ENCODE data around the gene ZEB2. TPM values are rescaled to one million over a fixed set of nuclear protein-coding genes. Genes with fewer than 3 reads are reported as not detected.

Gene ZEB2
- total RNA-seq, 2 experiments from 2014 or later: 40.4 to 40.9 TPM

DNA sequence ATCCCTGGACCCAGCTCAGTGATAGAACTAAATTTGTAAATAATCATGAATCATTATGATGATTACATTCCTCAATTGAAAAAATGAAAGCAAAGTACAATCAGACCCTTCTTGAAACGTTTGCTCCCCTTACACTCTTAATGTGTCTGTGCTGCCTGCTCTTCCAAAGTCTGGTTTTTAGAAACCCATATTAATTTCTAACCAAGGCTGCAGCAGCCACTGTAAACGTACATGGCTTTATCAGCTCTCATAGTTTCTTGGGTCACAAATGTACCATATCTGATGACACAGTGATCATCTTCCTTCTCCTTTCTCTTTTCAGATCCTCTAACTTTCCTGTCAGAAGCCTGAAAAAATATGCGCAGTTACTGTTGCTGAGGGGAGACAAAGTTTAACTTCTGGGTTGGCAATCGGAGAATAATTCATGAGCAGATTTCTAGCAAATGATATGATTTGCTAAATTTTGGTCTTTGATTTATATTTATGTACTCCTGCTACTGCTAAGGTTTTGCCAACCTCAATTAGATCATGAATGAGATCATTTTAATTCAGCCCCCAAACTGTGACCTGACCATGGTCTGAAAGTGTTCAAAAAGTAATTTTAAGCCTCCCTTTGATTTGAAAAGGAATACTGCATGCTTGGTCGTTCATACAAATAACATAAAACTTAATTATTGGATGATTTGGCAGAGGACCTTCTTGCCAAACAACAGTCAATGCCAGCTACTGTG, 12.3 kb downstream of the ZEB2 start:
- no peak for DNase-seq
- peaks cover 15% of the 10 kb centered on the region for H3K36me3 Mint-ChIP-seq
- H3K4me1 Mint-ChIP-seq: peaks cover 71% of the 10 kb centered on the region
- no peaks in the 10 kb centered on the region for H3K9me3 Mint-ChIP-seq (ENCODE audit: low read depth)
- peak overlapping the region; percentile 3 for H3K4me3 Mint-ChIP-seq
- H3K27ac Mint-ChIP-seq: peak overlapping the region; percentile 48
- CTCF ChIA-PET: no interaction called here
- peaks cover 6% of the 10 kb centered on the region for H3K27me3 Mint-ChIP-seq
- no peak for ATAC-seq

DNA sequence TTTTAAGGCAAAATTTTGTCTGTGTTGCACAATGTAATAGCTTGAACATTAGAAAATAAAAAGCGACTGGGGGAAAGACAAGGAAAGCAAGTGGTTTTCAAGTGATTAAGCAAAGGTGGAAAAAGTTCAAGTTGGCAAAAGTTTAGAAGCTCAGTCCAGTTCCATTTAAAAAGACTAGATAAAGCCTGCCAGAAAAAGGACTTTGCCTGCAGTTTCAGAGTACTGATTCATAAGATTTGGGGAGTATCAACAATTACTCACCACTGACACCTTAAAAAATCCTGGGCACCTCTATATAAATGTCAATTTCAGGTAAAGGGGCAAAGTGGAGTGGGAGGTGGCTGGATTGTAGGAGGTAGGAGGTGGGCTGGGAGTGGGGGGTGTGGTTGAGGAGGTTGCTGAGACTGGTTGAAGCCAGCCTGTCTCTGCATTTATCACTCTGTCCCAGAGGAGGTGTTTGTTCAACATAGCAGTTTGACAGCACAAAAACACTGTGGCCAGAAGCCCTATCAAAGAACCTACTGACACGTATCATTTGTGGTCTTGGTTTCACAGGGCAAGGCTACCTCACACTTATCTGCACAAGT, 14.6 kb downstream of the ZEB2 start:
- CTCF ChIA-PET: interaction anchor here (0.9 to 1.0 kb wide), 2 partner anchors 12 to 25 kb away, joined by 3 read pairs; no protein-coding TSS in a partner anchor
- H3K4me1 Mint-ChIP-seq: peaks cover 59% of the 10 kb centered on the region
- H3K36me3 Mint-ChIP-seq: peaks cover 19% of the 10 kb centered on the region
- H3K9me3 Mint-ChIP-seq (ENCODE audit: low read depth): no peaks in the 10 kb centered on the region
- ATAC-seq (peak; percentile 62), DNase-seq (peak; percentile 61)
- H3K4me3 Mint-ChIP-seq: no peak overlapping the region
- H3K27ac Mint-ChIP-seq: peak overlapping the region; percentile 52
- H3K27me3 Mint-ChIP-seq: no peaks in the 10 kb centered on the region

DNA sequence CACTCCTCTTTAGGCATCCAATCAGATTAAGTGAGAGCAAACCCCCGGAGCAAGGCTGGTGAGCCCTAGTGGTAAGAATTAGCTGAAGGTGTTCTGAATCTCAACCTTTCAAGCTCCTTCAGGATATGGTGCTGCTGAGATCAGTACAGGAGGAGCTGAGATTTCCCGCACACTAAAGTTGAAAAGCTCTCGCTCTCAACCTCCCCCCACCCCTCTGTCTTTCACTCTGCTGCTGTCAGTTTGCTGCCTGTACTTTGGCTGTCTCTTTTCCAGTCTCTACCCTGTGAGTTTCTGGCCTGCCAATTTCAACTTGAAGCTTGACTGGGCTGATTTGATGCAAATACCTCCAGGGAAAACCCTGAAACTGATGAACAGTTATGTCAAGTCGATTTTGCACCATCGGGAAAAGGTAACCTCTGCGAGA, 15.7 kb downstream of the ZEB2 start:
- DNase-seq: no peak
- peaks cover 16% of the 10 kb centered on the region for H3K36me3 Mint-ChIP-seq
- no peak overlapping the region for H3K4me3 Mint-ChIP-seq
- H3K27me3 Mint-ChIP-seq: no peaks in the 10 kb centered on the region
- peaks cover 54% of the 10 kb centered on the region for H3K4me1 Mint-ChIP-seq
- no peak overlapping the region for H3K27ac Mint-ChIP-seq
- ATAC-seq: no peak
- H3K9me3 Mint-ChIP-seq (ENCODE audit: low read depth): no peaks in the 10 kb centered on the region
- CTCF ChIA-PET: interaction anchor here (1.3 kb wide), 1 partner anchor 12 kb away, joined by 3 read pairs; no protein-coding TSS in a partner anchor

DNA sequence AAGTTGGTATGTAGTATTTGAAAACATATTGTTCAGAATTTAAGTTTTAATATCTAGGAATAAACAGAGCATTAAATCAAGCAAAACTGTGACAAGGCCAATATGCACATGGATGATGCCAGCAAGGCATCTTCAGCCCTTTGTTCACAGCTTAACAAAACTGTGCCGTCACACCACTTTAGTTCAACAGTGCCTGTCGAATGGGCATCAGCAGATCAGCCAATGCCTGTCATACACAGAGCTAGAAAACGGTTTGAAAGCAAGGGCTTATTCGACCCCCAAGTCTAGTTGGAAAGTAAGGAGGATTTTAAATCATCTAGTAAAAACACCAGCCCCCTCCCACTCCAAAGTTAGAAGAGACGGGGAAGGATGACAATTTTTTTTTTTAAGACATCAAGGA, 16.7 kb downstream of the ZEB2 start:
- no peak overlapping the region for H3K4me3 Mint-ChIP-seq
- ATAC-seq: no peak
- CTCF ChIA-PET: interaction anchor here (1.3 to 1.4 kb wide), 2 partner anchors 11 to 13 kb away, joined by 3 read pairs; no protein-coding TSS in a partner anchor
- no peaks in the 10 kb centered on the region for H3K9me3 Mint-ChIP-seq (ENCODE audit: low read depth)
- no peaks in the 10 kb centered on the region for H3K27me3 Mint-ChIP-seq
- peaks cover 45% of the 10 kb centered on the region for H3K4me1 Mint-ChIP-seq
- no peak overlapping the region for H3K27ac Mint-ChIP-seq
- no peak for DNase-seq
- H3K36me3 Mint-ChIP-seq: peaks cover 18% of the 10 kb centered on the region

DNA sequence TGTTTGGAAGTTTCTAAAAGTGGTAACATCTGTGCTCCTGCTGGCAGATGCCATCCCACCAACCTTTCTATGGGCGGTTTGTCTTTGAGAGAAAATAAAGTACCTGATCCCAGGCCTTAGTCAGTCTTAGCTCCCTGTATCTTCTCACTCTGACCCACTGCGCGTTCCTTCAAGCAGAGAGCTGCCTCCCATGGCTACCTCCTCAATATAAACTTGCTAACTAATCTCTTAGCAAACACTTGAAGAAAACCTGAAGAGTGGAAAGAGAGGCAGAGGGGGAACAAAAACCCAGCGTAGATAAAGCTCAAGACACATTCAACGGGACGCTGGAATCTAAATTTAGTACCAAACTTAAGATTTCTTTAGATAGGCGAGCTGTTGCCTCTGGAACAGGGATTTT, 17.6 kb downstream of the ZEB2 start:
- H3K4me3 Mint-ChIP-seq: no peak overlapping the region
- CTCF ChIA-PET: interaction anchor here (1.4 kb wide), 1 partner anchor 14 kb away, joined by 3 read pairs; no protein-coding TSS in a partner anchor
- no peak for DNase-seq

DNA sequence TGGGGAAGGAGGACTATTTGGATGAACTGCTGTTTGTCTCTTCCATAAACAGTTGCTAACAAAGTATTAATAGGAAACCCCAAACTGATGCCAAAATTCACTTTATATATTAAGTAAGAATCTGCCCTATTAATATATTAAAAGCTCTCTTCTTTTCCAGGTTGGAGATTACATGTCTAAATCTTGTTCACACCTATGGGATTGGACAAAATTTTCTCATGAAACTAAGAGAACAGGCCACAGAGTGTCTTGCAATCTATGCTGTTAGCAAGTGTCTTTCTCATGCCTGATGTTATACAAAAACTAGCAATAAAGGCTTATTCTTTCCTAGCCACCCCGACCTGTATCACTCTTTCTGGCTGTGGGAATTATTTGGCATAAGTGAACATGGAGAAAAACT, 18.3 kb downstream of the ZEB2 start:
- DNase-seq (no peak), ATAC-seq (no peak)
- Mint-ChIP-seq H3K4me1 (peaks cover 38% of the 10 kb centered on the region), H3K9me3 (ENCODE audit: low read depth) (no peaks in the 10 kb centered on the region), H3K36me3 (peaks cover 23% of the 10 kb centered on the region), H3K4me3 (no peak overlapping the region), H3K27me3 (no peaks in the 10 kb centered on the region), H3K27ac (no peak overlapping the region)
- CTCF ChIA-PET: no interaction called here

More for the DNA sequence above, 17.6 kb downstream of the ZEB2 start:
- Mint-ChIP-seq H3K27ac (no peak overlapping the region), H3K9me3 (ENCODE audit: low read depth) (no peaks in the 10 kb centered on the region), H3K27me3 (no peaks in the 10 kb centered on the region), H3K4me1 (peaks cover 37% of the 10 kb centered on the region), H3K36me3 (peaks cover 19% of the 10 kb centered on the region)
- no peak for ATAC-seq

DNA sequence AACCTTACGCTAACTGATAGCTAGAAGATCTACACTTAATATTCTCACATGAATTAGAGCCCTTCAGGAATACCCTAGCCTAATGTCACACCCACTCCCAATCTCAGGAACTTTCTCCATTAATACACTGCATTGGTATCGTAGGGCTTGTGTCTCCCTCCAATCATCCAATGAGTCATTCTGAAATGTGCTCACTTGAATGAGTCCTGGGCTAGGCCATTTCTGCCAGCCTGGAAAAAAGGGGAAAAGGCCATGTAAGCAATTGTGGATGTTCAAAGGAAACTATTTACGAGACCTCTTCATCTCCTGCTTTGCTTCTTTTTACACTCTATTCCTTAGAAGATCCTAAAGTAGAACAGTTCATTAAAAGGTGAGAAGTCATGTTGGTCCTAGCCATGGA, 18.8 kb downstream of the ZEB2 start:
- peaks cover 25% of the 10 kb centered on the region for H3K36me3 Mint-ChIP-seq
- H3K4me1 Mint-ChIP-seq: peaks cover 34% of the 10 kb centered on the region
- H3K27me3 Mint-ChIP-seq: no peaks in the 10 kb centered on the region
- CTCF ChIA-PET: no interaction called here
- H3K4me3 Mint-ChIP-seq: no peak overlapping the region
- ATAC-seq (no peak), DNase-seq (no peak)
- H3K9me3 Mint-ChIP-seq (ENCODE audit: low read depth): no peaks in the 10 kb centered on the region
- H3K27ac Mint-ChIP-seq: no peak overlapping the region

DNA sequence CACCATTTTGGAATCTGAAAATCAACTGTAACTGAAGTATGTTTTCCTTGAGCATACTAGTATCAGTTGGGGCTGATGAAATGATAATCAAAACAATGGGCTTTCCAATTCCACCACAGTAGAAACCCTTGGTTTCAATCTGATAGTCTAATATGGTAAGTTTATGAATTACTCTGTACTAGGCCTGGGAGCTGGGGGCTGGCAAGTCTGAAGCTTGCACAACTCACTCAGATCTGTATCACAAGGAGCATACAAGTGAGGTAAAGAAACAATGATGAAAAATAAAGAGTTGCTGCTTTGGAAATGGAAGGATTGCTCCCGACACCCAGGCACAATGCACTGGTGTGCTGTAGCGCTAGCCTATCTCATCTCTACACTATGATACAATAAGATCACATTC, 19.4 kb downstream of the ZEB2 start:
- peaks cover 25% of the 10 kb centered on the region for H3K36me3 Mint-ChIP-seq
- peaks cover 34% of the 10 kb centered on the region for H3K4me1 Mint-ChIP-seq
- no peak for DNase-seq
- CTCF ChIA-PET: no interaction called here
- H3K9me3 Mint-ChIP-seq (ENCODE audit: low read depth): no peaks in the 10 kb centered on the region
- no peak for ATAC-seq
- no peak overlapping the region for H3K27ac Mint-ChIP-seq
- no peaks in the 10 kb centered on the region for H3K27me3 Mint-ChIP-seq
- no peak overlapping the region for H3K4me3 Mint-ChIP-seq

DNA sequence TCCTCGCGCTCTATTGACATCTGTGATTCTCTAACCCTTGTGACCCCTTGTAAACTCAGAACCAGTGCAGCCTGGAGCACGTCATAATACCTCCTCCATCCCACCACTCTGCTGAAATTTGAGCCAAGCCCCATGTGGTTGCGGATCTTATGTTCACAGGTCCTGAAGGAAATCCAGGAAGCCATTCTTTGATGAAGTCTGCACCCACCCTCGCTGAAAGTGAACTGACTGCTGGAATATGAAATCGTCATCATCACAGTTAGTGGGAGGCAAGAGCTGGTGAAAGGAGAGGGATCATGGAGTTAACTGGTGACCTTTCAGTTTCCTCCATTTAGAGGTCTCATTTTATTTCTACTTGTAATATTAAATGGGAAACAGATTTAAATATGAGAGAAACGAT, 21.6 kb downstream of the ZEB2 start:
- H3K4me1 Mint-ChIP-seq: peaks cover 34% of the 10 kb centered on the region
- H3K9me3 Mint-ChIP-seq (ENCODE audit: low read depth): no peaks in the 10 kb centered on the region
- CTCF ChIA-PET: no interaction called here
- H3K36me3 Mint-ChIP-seq: peaks cover 19% of the 10 kb centered on the region
- DNase-seq (no peak), ATAC-seq (no peak)
- no peak overlapping the region for H3K4me3 Mint-ChIP-seq
- no peak overlapping the region for H3K27ac Mint-ChIP-seq
- H3K27me3 Mint-ChIP-seq: no peaks in the 10 kb centered on the region

DNA sequence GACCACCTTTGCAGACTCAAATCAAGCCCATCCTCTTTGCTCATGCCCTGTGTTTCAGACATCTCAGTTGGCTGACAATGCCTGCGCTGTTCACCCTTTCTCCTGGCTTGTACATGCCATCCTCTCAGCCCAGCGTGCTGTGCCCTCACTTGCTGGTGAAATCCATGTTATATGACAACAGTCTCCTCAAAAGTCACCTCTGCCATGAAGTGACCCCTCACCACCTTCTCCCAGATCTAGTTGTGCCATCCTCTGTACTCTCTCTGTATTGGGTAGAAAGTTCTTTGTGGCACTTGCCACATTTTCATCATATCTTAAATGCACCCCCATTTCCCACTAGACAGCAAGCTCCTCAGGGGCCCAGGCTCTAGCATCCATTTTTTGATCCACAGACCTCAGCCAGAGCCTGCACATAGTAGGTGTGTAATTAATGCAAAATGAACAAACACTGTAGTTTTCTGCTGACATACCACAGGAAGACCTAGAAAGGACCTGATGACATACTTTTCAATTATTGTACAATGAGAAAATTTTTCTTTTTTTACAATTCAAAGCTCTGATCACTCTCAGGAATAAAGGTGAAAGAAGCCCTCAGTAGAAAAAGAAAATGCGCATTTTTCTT, 22.8 kb downstream of the ZEB2 start:
- Mint-ChIP-seq H3K4me3 (no peak overlapping the region), H3K27me3 (no peaks in the 10 kb centered on the region), H3K36me3 (peaks cover 19% of the 10 kb centered on the region), H3K4me1 (peaks cover 44% of the 10 kb centered on the region), H3K27ac (no peak overlapping the region), H3K9me3 (ENCODE audit: low read depth) (no peaks in the 10 kb centered on the region)
- ATAC-seq (no peak), DNase-seq (no peak)
- CTCF ChIA-PET: no interaction called here

DNA sequence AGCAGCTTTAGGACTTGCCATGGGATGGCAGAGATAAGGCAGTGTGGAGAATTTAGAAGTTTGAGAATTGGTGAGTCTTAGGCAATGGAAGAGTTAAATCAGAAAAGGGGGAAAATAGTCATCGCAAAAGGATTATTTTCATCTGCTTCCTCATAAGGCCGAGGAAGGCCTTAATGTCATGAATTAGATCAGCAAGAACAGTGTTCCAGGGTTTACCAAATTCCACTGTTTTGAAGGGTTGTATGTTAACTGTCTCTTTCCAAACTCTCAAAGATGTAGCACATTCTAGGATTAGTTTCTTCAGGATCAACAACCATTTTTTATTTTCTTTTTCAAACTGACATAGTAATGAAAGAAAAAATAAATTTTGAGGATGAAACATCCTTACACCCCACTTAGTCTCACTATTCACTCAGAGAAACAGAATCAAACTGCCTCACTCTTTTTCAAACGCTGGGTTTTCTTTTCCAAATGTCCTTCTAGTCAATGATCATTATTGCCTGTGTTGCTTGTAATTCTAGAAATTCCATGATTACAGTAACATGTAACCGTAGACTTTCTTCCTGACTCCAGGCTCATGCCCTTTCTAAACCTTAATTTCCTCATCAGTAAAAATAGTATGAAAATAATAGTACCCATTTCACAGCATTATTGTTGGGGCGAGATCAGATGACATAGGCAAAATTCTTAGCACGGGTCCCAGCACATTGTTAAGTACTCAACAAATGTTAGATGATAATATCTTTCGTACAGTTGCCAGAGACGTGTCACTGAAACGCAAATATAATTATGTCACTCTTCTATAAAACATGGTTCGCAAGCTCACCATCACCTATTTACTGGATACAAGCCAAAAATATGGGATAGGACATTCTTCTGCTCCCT, 23.6 kb downstream of the ZEB2 start:
- Mint-ChIP-seq H3K27me3 (no peaks in the 10 kb centered on the region), H3K4me3 (no peak overlapping the region), H3K9me3 (ENCODE audit: low read depth) (no peaks in the 10 kb centered on the region), H3K36me3 (peaks cover 22% of the 10 kb centered on the region), H3K4me1 (peaks cover 51% of the 10 kb centered on the region), H3K27ac (no peak overlapping the region)
- CTCF ChIA-PET: no interaction called here
- ATAC-seq (no peak), DNase-seq (no peak)

DNA sequence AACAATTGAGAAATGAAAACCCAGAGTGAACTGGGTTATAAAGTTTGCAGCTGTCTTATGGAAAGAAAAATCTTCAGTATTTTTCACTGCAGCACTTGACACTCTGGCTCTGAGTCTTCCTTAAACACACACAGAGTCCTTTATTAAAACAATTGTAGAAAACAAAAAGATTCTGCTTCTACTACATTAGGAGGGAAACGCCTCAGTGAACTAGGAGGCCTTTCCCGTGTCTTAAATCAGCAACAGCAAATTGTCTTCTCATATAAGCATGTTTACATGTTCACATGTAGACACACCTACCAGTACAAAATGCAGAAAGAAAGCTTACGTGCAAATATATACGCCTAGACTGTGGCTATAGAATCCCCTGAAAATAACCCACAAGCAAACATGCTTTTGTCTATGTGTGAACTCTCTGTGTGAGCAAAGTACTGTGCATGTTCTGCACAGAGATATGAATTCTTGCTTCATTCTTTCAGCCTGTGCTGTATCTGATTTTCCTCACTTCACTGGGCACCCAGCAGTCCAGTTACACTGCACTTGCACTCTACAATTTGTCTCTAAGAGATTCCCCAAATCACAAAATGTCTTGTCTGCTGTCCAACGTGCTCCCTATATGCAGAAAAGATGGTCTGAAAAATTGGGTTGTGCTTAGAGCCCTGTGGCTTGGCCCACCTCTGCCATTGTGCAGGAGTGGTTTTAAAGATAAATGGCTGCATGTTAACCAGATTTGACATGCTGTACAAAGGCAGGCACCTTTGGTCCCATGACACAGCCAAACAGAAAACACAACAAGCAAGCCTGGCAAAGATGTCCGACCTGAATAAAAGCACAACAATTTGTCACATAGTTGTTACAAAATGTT, 24.5 kb downstream of the ZEB2 start:
- ATAC-seq (no peak), DNase-seq (no peak)
- H3K27me3 Mint-ChIP-seq: no peaks in the 10 kb centered on the region
- CTCF ChIA-PET: interaction anchor here (1.0 kb wide), 1 partner anchor 30 kb away, joined by 3 read pairs; no protein-coding TSS in a partner anchor
- peaks cover 50% of the 10 kb centered on the region for H3K4me1 Mint-ChIP-seq
- H3K27ac Mint-ChIP-seq: no peak overlapping the region
- H3K36me3 Mint-ChIP-seq: peaks cover 18% of the 10 kb centered on the region
- no peaks in the 10 kb centered on the region for H3K9me3 Mint-ChIP-seq (ENCODE audit: low read depth)
- no peak overlapping the region for H3K4me3 Mint-ChIP-seq

Data from activated CD8-positive, alpha-beta memory T cell treated with anti-CD3 and anti-CD28 coated beads, Interleukin-2, amount 10 ng/mL, durations not matched to agents 7 days and 5 days (primary cell).